IMR-90 (cell line): ENCODE measurements around the gene EPS8. TPM values are rescaled to one million over a fixed set of nuclear protein-coding genes. Genes with fewer than 3 reads are reported as not detected.

Experiments
- ATAC-seq: fragments of 200-7000 bp; cut with Tn5 transposase; 2 replicates; pipeline ENCODE4 v1.9.1; 2020; ENCODE audit warnings: low read depth, mild to moderate bottlenecking, moderate library complexity
- BruUV-seq: library from RNA; stranded (reverse); fragments of 400-500 nt; replicated peaks from 2 replicates; lab custom pipeline; 2021; lab: Mats Ljungman, UMichigan
- CTCF ChIA-PET: fragments of 300-600 bp; formaldehyde crosslinking; extraction: SDS; loops from one replicate; lab custom pipeline; 2021; ENCODE audit warnings: antibody characterized with exemption; lab: Yijun Ruan, JAX
- POLR2A ChIA-PET: fragments of 300-600 bp; sonication (Branson Sonifier 250); formaldehyde crosslinking; loops from one replicate; lab custom pipeline; 2022; ENCODE audit warnings: antibody characterized with exemption; ENCODE audit not compliant: unreplicated experiment; lab: Charles Lee
- DNase-seq: peaks from one replicate; pipeline ENCODE4 v3.0.0; 2013
- H2AFZ ChIP-seq: replicated peaks from 2 replicates; pipeline ENCODE3; 2013; ENCODE audit warnings: low read length, mild to moderate bottlenecking; ENCODE audit not compliant: poor library complexity
- H2AK5ac ChIP-seq: 2 replicates; pipeline ENCODE4 v1.6.1; 2013; ENCODE audit warnings: low read depth, low read length, inconsistent platforms
- H2AK9ac ChIP-seq: replicated peaks from 2 replicates; pipeline ENCODE3; 2013; ENCODE audit warnings: mild to moderate bottlenecking, low read depth, low read length, moderate library complexity; ENCODE audit not compliant: poor library complexity
- H2BK120ac ChIP-seq: 2 replicates; pipeline ENCODE4 v1.6.1; 2013; ENCODE audit warnings: low read depth, low read length, inconsistent platforms
- H2BK15ac ChIP-seq: 3 replicates; pipeline ENCODE4 v1.6.1; 2013; ENCODE audit warnings: low read depth, low read length, inconsistent platforms
- H2BK20ac ChIP-seq: 2 replicates; pipeline ENCODE4 v1.6.1; 2013; ENCODE audit warnings: low read depth, mild to moderate bottlenecking, inconsistent platforms, low read length, moderate library complexity
- H2BK5ac ChIP-seq: 2 replicates; pipeline ENCODE4 v1.6.1; 2013; ENCODE audit warnings: mild to moderate bottlenecking, low read depth, low read length, inconsistent platforms; ENCODE audit not compliant: poor library complexity, severe bottlenecking
- H3K14ac ChIP-seq: replicated peaks from 2 replicates; pipeline ENCODE4 v1.6.1; 2013; ENCODE audit warnings: low read depth, low read length, inconsistent platforms
- H3K18ac ChIP-seq: 2 replicates; pipeline ENCODE4 v1.6.1; 2013; ENCODE audit warnings: low read depth, low read length, control low read depth
- H3K23ac ChIP-seq: 2 replicates; pipeline ENCODE4 v1.6.1; 2013; ENCODE audit warnings: low read depth, low read length, inconsistent platforms
- H3K27ac ChIP-seq: 2 replicates; pipeline ENCODE4 v1.5.1; 2013; ENCODE audit warnings: mild to moderate bottlenecking, control low read depth, low read length; ENCODE audit not compliant: insufficient read depth
- H3K27me3 ChIP-seq: 2 replicates; pipeline ENCODE4 v1.6.1; 2013; ENCODE audit warnings: low read length; ENCODE audit not compliant: control insufficient read depth, insufficient read depth
- H3K36me3 ChIP-seq: 2 replicates; pipeline ENCODE4 v1.6.1; 2013; ENCODE audit warnings: low read length, mixed read lengths; ENCODE audit not compliant: control insufficient read depth, insufficient read depth
- H3K4ac ChIP-seq: 2 replicates; pipeline ENCODE4 v1.6.1; 2013; ENCODE audit warnings: low read depth, low read length, inconsistent platforms
- H3K4me1 ChIP-seq: 2 replicates; pipeline ENCODE4 v1.6.1; 2013; ENCODE audit warnings: low read length, mixed read lengths; ENCODE audit not compliant: control insufficient read depth, insufficient read depth
- H3K4me2 ChIP-seq: 2 replicates; pipeline ENCODE4 v1.6.1; 2013; ENCODE audit warnings: low read depth, mild to moderate bottlenecking, control low read depth, low read length, moderate library complexity
- H3K4me3 ChIP-seq: 2 replicates; pipeline ENCODE4 v1.5.1; 2013; ENCODE audit warnings: low read depth, mild to moderate bottlenecking, control low read depth, low read length, moderate library complexity; ENCODE audit not compliant: insufficient read depth
- H3K56ac ChIP-seq: 2 replicates; pipeline ENCODE4 v1.6.1; 2013; ENCODE audit warnings: low read length, inconsistent platforms; ENCODE audit not compliant: insufficient read depth; ENCODE audit errors: extremely low read depth
- H3K79me1 ChIP-seq, 2 experiments: 2 replicates each; pipeline ENCODE4 v1.6.1; 2013; ENCODE audit warnings: low read length in 2 of 2, inconsistent platforms in 1 of 2, low read depth in 1 of 2
- H3K9ac ChIP-seq: 2 replicates; pipeline ENCODE4 v1.6.1; 2013; ENCODE audit warnings: low read depth, low read length, control low read depth
- H3K9me1 ChIP-seq: 2 replicates; pipeline ENCODE4 v1.6.1; 2013; ENCODE audit warnings: low read length, inconsistent platforms; ENCODE audit not compliant: insufficient read depth
- H3K9me3 ChIP-seq: 2 replicates; pipeline ENCODE4 v1.6.1; 2013; ENCODE audit warnings: low read length; ENCODE audit not compliant: control insufficient read depth, insufficient read depth
- H4K20me1 ChIP-seq: 2 replicates; pipeline ENCODE4 v1.6.1; 2013; ENCODE audit warnings: low read length, inconsistent platforms; ENCODE audit not compliant: insufficient read depth
- H4K5ac ChIP-seq: 2 replicates; pipeline ENCODE4 v1.6.1; 2013; ENCODE audit warnings: mild to moderate bottlenecking, low read depth, low read length, control low read depth
- H4K8ac ChIP-seq, 2 experiments: 2 replicates each; pipeline ENCODE4 v1.6.1; 2013; ENCODE audit warnings: low read depth in 2 of 2, low read length in 2 of 2, control low read depth in 1 of 2, inconsistent platforms in 1 of 2
- H4K91ac ChIP-seq: 2 replicates; pipeline ENCODE4 v1.6.1; 2013; ENCODE audit warnings: low read depth, low read length, inconsistent platforms; ENCODE audit not compliant: insufficient read depth
- BHLHE40 ChIP-seq: fragments of 150-350 bp; IDR thresholded peaks from 2 replicates; pipeline ENCODE4 v1.6.1; 2016; ENCODE audit warnings: mild to moderate bottlenecking, low read depth, low read length
- CEBPB ChIP-seq: IDR thresholded peaks from 2 replicates; pipeline ENCODE4 v1.6.1; 2012; ENCODE audit warnings: low read depth, low read length, improper control_type of control experiment
- CHD1 ChIP-seq: IDR thresholded peaks from 2 replicates; pipeline ENCODE4 v1.6.1; 2012; ENCODE audit warnings: low read depth, low read length, improper control_type of control experiment
- MAFK ChIP-seq: IDR thresholded peaks from 2 replicates; pipeline ENCODE4 v1.6.1; 2012; ENCODE audit warnings: low read depth, low read length, improper control_type of control experiment
- MAZ ChIP-seq: IDR thresholded peaks from 2 replicates; pipeline ENCODE4 v1.6.1; 2012; ENCODE audit warnings: low read depth, mild to moderate bottlenecking, low read length, improper control_type of control experiment, moderate library complexity, borderline replicate concordance
- MXI1 ChIP-seq: IDR thresholded peaks from 2 replicates; pipeline ENCODE4 v1.6.1; 2012; ENCODE audit warnings: low read depth, mild to moderate bottlenecking, low read length, moderate library complexity, borderline replicate concordance
- NFE2L2 ChIP-seq: fragments of 150-350 bp; IDR thresholded peaks from 2 replicates; pipeline ENCODE4 v1.6.1; 2016; ENCODE audit warnings: low read depth, mild to moderate bottlenecking, low read length
- POLR2A ChIP-seq: IDR thresholded peaks from 2 replicates; pipeline ENCODE4 v1.6.1; 2012; ENCODE audit warnings: mild to moderate bottlenecking, low read depth, low read length
- RAD21 ChIP-seq: IDR thresholded peaks from 2 replicates; pipeline ENCODE4 v1.6.1; 2012; ENCODE audit warnings: low read length, improper control_type of control experiment
- RCOR1 ChIP-seq: IDR thresholded peaks from 2 replicates; pipeline ENCODE4 v1.6.1; 2012; ENCODE audit warnings: mild to moderate bottlenecking, low read length, improper control_type of control experiment; ENCODE audit not compliant: insufficient replicate concordance
- RFX5 ChIP-seq: IDR thresholded peaks from 2 replicates; pipeline ENCODE4 v1.8.0; 2012; ENCODE audit warnings: low read depth, mild to moderate bottlenecking, low read length, moderate library complexity
- SMC3 ChIP-seq: fragments of 150-350 bp; IDR thresholded peaks from 2 replicates; pipeline ENCODE4 v1.6.1; 2016; ENCODE audit warnings: low read depth, mild to moderate bottlenecking, antibody characterized with exemption, low read length, moderate library complexity
- WGBS, 2 experiments: methylation state at CpG; one replicate each; pipeline versions ENCODE4 v1.1.5 to v1.1.7; 2013; ENCODE audit warnings: missing lambda C conversion rate in 2 of 2; ENCODE audit not compliant: insufficient read length in 1 of 2; ENCODE audit errors: extremely low coverage in 2 of 2; 5-methylcytosine and 5-hydroxymethylcytosine counted together
- dilution Hi-C: fragments of 300-500 bp; cut with HindIII; formaldehyde crosslinking; loops from one replicate; pipeline ENCODE4 v1.14.3; 2018; ENCODE audit warnings: low sequenced_read_pairs; ENCODE audit not compliant: unreplicated experiment
- in situ Hi-C: fragments of 300-500 bp; cut with MboI; formaldehyde crosslinking; loops from 3 replicates; pipeline ENCODE4 v1.14.3; 2019; ENCODE audit warnings: low sequenced_read_pairs, inconsistent platforms, mixed read lengths
- intact Hi-C: fragments of 100-400 bp; cut with micrococcal nuclease; formaldehyde crosslinking; loops from 2 replicates; pipeline ENCODE4 v1.10.0; 2022
- polyA plus RNA-seq, 3 experiments: library from polyadenylated mRNA; depleted of rRNA; stranded (reverse); fragments of >200 nt; gene quantifications; 2 replicates each; pipeline ENCODE4 v1.2.3, GENCODE V29; 2012; ENCODE audit warnings: low replicate concordance in 1 of 3
- total RNA-seq: library from RNA; depleted of rRNA; stranded (reverse); fragments of >200 nt; gene quantifications from 2 replicates; pipeline ENCODE4 v1.2.3, GENCODE V29; 2012
- TF ChIP-seq, protein P1 (sequence below): fragments of 150-350 bp; IDR thresholded peaks from 2 replicates; pipeline ENCODE4 v1.6.1; 2016; ENCODE audit warnings: low read depth, mild to moderate bottlenecking, low read length, moderate library complexity, borderline replicate concordance

Gene EPS8
- total and polyA plus RNA-seq, 2 of the 4 experiments (the other 2 are of a cell fraction) = 45.1 to 104 TPM

DNA sequence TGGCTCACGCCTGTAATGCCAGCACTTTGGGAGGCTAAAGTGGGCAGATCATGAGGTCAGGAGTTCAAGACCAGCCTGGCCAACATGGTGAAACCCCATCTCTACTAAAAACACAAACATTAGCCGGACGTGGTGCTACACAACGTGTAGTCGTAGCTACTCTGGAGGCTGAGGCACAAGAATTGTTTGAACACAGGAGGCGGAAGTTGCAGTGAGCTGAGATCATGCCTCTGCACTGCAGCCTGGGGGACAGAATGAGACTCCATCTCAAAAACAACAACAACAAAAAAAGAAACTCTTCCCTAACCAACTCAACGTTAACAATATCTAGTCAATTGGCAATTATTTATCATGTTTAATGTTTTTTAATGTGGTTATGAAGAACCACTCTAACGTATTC is 89.3 kb downstream of the EPS8 start:
- H3K4me1 ChIP-seq = peaks cover 12% of the 10 kb centered on the region
- ATAC-seq (no peak), DNase-seq (no peak)
- dilution Hi-C loops (no loop called here), in situ Hi-C loops (no loop called here), intact Hi-C loops (loop anchor here (10.0 kb wide), 1 partner anchor 155 kb away; no protein-coding TSS in a partner anchor)
- no peak overlapping the region for H2AK9ac ChIP-seq
- peak overlapping the region; percentile 61 for H4K91ac ChIP-seq
- peak overlapping the region; percentile 96 for H3K4ac ChIP-seq
- peaks cover 2% of the 10 kb centered on the region; the same call in 1 of the 2 replicates for H3K9me1 ChIP-seq
- H3K23ac ChIP-seq = peak overlapping the region; percentile 86
- peak overlapping the region; percentile 55 for H3K18ac ChIP-seq
- CTCF ChIA-PET = no interaction called here
- no TSS peak for BruUV-seq
- peak overlapping the region; percentile 95 for H2BK20ac ChIP-seq
- H2BK5ac ChIP-seq = peak overlapping the region; percentile 52
- H4K8ac ChIP-seq = peak overlapping the region in 1 of 2 experiments; percentile 90; a peak in 3 of 4 replicates
- POLR2A ChIA-PET = no interaction called here
- peak overlapping the region; percentile 96 for H2BK120ac ChIP-seq
- WGBS, 2 experiments = no CpG with 5 or more reads among the region's 8 CpGs
- no peaks in the 10 kb centered on the region for H3K36me3 ChIP-seq
- TF ChIP-seq RCOR1 (no peak), NFE2L2 (no peak), SMC3 (no peak), RFX5 (no peak), CHD1 (no peak), MAFK (no peak), POLR2A (no peak), MAZ (no peak), RAD21 (no peak), CEBPB (no peak), BHLHE40 (no peak), MXI1 (no peak)
- TF ChIP-seq, protein P1, sequence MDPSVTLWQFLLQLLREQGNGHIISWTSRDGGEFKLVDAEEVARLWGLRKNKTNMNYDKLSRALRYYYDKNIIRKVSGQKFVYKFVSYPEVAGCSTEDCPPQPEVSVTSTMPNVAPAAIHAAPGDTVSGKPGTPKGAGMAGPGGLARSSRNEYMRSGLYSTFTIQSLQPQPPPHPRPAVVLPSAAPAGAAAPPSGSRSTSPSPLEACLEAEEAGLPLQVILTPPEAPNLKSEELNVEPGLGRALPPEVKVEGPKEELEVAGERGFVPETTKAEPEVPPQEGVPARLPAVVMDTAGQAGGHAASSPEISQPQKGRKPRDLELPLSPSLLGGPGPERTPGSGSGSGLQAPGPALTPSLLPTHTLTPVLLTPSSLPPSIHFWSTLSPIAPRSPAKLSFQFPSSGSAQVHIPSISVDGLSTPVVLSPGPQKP = no peak
- H3K4me2 ChIP-seq = peak overlapping the region; percentile 42
- peak overlapping the region; percentile 99 for H2AK5ac ChIP-seq
- no peaks in the 10 kb centered on the region for H3K9me3 ChIP-seq
- H3K4me3 ChIP-seq = no peak overlapping the region
- peak overlapping the region; percentile 77 for H3K27ac ChIP-seq
- H2BK15ac ChIP-seq = peak overlapping the region; percentile 99; the same call in 2 of the 3 replicates
- H4K5ac ChIP-seq = peak overlapping the region; percentile 34
- peak overlapping the region; percentile 96 for H3K14ac ChIP-seq
- no peak overlapping the region for H3K56ac ChIP-seq
- peaks cover 12 to 53% of the 10 kb centered on the region in 2 experiments for H3K79me1 ChIP-seq
- no peaks in the 10 kb centered on the region for H4K20me1 ChIP-seq
- no peak overlapping the region for H2AFZ ChIP-seq
- no peak overlapping the region for H3K9ac ChIP-seq
- no peaks in the 10 kb centered on the region for H3K27me3 ChIP-seq
